Cardiac muscle cell (in vitro differentiated cells and primary cell): ENCODE data around the gene TNIK. TPM values are rescaled to one million over a fixed set of nuclear protein-coding genes. Genes with fewer than 3 reads are reported as not detected.

Source experiments
- DNase-seq, 2 donors: peaks; one replicate each; pipeline versions ENCODE4 v3.0.0 to v3.0.0-alpha.2; 2010 to 2017; ENCODE audit warnings: low read depth in 1 of 2, low spot score in 1 of 2
- H3K27ac ChIP-seq: fragments of 200-600 bp; sonication (generic); 2 replicates; pipeline ENCODE4 v1.5.1; 2016
- H3K27me3 ChIP-seq: fragments of 200-600 bp; sonication (generic); 2 replicates; pipeline ENCODE4 v1.6.0; 2016; ENCODE audit warnings: control low read depth
- H3K36me3 ChIP-seq: fragments of 200-600 bp; sonication (generic); 2 replicates; pipeline ENCODE4 v1.5.1; 2016; ENCODE audit warnings: control low read depth
- H3K4me1 ChIP-seq: fragments of 200-600 bp; sonication (generic); 2 replicates; pipeline ENCODE4 v1.8.1; 2017; ENCODE audit warnings: low read depth, mild to moderate bottlenecking, mixed run types
- H3K4me3 ChIP-seq: fragments of 200-600 bp; sonication (generic); 2 replicates; pipeline ENCODE4 v1.5.1; 2016; ENCODE audit warnings: mild to moderate bottlenecking
- H3K9me3 ChIP-seq: fragments of 200-600 bp; sonication (generic); 2 replicates; pipeline ENCODE4 v1.5.1; 2017; ENCODE audit warnings: low read depth, mild to moderate bottlenecking, control low read depth
- polyA plus RNA-seq: library from polyadenylated mRNA; unstranded; fragments of >200 nt; fragmentation: Nextera tagmentation; extraction: Ambion mirVana; gene quantifications from 2 replicates; pipeline ENCODE4 v1.2.1, GENCODE V29; 2016
- total RNA-seq: library from RNA; depleted of rRNA; stranded (reverse); fragments of >200 nt; gene quantifications from 2 replicates; pipeline ENCODE4 v1.2.3, GENCODE V29; 2016
- TF ChIP-seq, protein P1 (sequence below): IDR thresholded peaks from 2 replicates; pipeline ENCODE4 v1.5.1; 2012; ENCODE audit warnings: low read depth, mild to moderate bottlenecking, low read length

Gene TNIK
- total and polyA plus RNA-seq, 2 experiments from 2014 or later, result 32.8 to 55.1 TPM

DNA sequence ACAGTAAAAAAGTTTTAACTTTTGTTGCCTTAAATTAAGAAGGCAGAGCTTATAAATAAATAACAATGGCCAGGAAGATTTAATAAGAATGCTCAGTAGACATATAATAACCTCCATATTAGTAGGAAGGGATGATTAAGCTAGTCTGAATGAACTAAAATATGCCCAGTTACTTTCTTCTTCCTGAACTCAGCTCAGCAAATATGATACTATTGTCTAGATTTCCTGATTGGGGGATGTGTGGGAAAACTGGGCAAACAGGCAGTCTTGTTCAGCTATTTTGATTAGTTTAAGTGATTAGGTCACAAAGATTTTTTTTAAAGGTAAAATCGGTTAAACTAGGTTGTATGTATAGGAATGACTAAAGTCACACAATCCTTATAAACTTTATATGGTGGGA is 266.5 kb downstream of the TNIK start:
- Histone ChIP-seq H3K9me3 (no peaks in the 10 kb centered on the region), H3K36me3 (peaks cover 3% of the 10 kb centered on the region), H3K4me3 (no peak overlapping the region), H3K4me1 (no peaks in the 10 kb centered on the region), H3K27me3 (no peaks in the 10 kb centered on the region), H3K27ac (no peak overlapping the region)
- no peak for DNase-seq
- TF ChIP-seq, protein P1, sequence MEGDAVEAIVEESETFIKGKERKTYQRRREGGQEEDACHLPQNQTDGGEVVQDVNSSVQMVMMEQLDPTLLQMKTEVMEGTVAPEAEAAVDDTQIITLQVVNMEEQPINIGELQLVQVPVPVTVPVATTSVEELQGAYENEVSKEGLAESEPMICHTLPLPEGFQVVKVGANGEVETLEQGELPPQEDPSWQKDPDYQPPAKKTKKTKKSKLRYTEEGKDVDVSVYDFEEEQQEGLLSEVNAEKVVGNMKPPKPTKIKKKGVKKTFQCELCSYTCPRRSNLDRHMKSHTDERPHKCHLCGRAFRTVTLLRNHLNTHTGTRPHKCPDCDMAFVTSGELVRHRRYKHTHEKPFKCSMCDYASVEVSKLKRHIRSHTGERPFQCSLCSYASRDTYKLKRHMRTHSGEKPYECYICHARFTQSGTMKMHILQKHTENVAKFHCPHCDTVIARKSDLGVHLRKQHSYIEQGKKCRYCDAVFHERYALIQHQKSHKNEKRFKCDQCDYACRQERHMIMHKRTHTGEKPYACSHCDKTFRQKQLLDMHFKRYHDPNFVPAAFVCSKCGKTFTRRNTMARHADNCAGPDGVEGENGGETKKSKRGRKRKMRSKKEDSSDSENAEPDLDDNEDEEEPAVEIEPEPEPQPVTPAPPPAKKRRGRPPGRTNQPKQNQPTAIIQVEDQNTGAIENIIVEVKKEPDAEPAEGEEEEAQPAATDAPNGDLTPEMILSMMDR, result no peak

DNA sequence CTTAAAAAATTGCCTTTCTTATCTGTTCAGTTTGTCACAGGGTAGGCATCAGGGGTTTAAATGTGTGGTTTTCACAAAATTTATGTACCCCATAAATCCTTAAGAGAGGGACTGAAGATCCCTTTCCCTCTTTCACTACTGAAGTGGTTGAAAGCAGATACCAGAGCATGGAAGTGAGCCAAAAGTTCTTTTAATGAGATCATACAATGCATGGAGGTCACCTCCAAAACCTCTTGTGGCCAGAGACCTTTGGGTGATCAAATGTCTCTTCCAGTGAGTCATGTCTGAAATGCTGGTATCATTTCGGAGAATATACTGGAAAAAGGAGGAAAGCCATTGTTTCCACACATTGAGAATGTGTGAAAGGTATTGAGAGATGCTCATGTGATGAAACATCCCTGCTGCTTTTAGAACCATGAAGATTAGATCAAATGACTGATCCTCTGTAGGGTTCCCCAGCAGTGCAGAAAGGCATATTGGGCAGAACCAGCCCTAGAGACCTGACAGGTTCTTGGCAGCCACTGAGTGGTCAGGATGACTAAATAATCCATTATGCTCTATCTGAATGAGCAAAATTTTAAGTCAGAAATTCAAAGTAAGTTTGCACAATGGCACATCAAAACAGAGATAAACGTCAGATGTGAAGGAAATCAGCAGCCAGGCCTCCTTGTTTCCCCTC is 267.9 kb downstream of the TNIK start:
- Histone ChIP-seq H3K36me3 (peaks cover 3% of the 10 kb centered on the region), H3K4me1 (peaks cover 2% of the 10 kb centered on the region), H3K27ac (no peak overlapping the region), H3K4me3 (no peak overlapping the region), H3K9me3 (no peaks in the 10 kb centered on the region), H3K27me3 (no peaks in the 10 kb centered on the region)
- TF ChIP-seq, protein P1, result no peak
- peak in 1 of 2 donors; percentile 80 for DNase-seq

DNA sequence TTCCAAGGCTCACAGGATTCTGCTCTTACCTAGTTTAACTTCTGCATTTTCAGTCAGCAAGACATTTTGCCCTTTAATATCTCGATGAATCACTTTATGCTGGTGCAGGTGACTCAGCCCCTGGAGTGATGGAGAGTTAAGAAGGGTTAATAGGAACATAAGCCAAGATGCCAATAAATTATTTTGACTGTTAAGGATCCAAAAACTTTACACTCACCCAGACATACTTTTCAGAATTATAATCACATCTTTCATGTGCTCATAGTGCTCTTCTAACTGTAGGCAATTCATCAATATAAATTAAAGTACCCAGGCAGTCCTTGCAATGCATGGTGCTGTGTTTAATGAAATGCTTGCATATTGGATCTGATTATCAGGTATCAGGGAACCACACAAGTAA is 269.5 kb downstream of the TNIK start:
- TF ChIP-seq, protein P1, result no peak
- peaks cover 10% of the 10 kb centered on the region for H3K4me1 ChIP-seq
- H3K27me3 ChIP-seq, result no peaks in the 10 kb centered on the region
- no peak overlapping the region for H3K27ac ChIP-seq
- H3K9me3 ChIP-seq, result no peaks in the 10 kb centered on the region
- H3K4me3 ChIP-seq, result no peak overlapping the region
- no peak for DNase-seq
- peaks cover 3% of the 10 kb centered on the region for H3K36me3 ChIP-seq

DNA sequence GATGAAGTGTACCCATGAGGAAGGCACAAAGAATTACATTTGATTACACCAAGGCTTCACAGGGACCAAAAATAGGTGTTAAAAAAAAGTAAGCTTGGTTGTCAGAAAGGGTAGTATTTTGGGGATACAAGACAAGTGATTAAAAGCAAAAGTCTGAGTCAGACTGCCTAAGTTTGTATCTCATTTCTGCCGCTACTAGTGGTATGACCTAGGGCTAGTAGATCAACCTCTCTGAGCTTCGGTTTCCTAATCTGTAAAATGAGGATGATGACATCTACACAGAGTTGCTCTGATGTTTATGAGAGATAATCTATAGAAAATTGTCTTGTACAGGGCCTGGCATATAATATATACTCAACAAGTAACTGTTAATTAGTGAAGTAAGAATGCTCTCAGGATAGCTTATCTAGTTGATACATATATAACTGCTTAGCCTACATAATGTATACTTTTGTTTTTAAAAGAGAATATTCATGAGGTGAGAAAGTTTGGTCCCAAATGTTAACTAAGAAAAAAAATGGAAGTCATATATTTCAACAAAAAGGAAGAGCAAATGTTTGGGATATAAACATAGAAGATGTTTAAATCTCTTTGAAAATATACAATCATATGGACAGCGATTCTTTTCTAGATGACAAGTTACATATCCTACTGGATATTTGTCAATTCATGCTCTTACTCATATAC is 270.7 kb downstream of the TNIK start:
- no peak for DNase-seq
- TF ChIP-seq, protein P1, result no peak
- H3K9me3 ChIP-seq, result no peaks in the 10 kb centered on the region

DNA sequence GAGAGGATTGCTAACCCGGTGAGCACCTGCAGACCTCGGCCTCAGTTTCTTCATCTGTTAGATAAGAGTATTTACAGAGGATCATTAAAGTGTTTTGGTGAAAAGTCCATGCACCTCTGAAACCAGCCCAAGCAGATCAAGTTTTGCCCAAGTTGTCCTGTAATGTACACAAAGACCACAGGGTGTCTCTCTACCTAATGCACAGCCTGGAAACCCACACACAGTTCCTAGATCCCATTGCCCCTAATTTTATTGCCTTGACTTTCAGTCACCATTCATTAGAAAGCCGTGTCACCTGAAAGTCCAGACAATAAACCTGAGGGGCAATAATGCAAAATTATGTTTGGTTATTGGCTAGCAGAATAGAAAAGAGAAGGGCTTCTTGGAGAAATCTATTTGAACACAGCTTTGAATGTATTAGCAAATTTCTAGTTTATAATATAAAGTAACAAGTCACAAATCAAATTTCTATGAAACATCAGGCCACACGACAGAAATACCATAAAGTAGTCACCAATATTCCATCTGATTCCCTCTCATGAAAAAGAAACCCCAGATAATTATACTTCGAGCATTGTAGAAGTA is 272.4 kb downstream of the TNIK start:
- Histone ChIP-seq H3K36me3 (peaks cover 3% of the 10 kb centered on the region), H3K9me3 (no peaks in the 10 kb centered on the region), H3K4me1 (peaks cover 15% of the 10 kb centered on the region), H3K27ac (no peak overlapping the region), H3K27me3 (no peaks in the 10 kb centered on the region), H3K4me3 (no peak overlapping the region)
- TF ChIP-seq, protein P1, result peak; percentile 71
- DNase-seq, result peak; percentile 58 to 63

More for the DNA sequence above, 270.7 kb downstream of the TNIK start:
- no peaks in the 10 kb centered on the region for H3K27me3 ChIP-seq
- no peak overlapping the region for H3K4me3 ChIP-seq
- peaks cover 3% of the 10 kb centered on the region for H3K36me3 ChIP-seq
- no peak overlapping the region for H3K27ac ChIP-seq
- peaks cover 15% of the 10 kb centered on the region for H3K4me1 ChIP-seq
